Parathyroid adenoma (tissue), 2 donors: ENCODE results near the gene SH3D19.

Experiments
- H2AFZ ChIP-seq: fragments of 300-600 bp; sonication (generic); one replicate; pipeline ENCODE4 v1.7.0; 2017; ENCODE audit warnings: antibody characterized with exemption, mild to moderate bottlenecking
- H3K27ac ChIP-seq: fragments of 300-600 bp; sonication (generic); one replicate; pipeline ENCODE4 v1.7.0; 2017
- H3K27me3 ChIP-seq: fragments of 300-600 bp; sonication (generic); one replicate; pipeline ENCODE4 v1.7.0; 2017; ENCODE audit warnings: low read length; ENCODE audit not compliant: control insufficient read depth, insufficient read depth
- H3K36me3 ChIP-seq: fragments of 300-600 bp; sonication (generic); one replicate; pipeline ENCODE4 v1.7.0; 2017; ENCODE audit warnings: low read length; ENCODE audit not compliant: control insufficient read depth, insufficient read depth
- H3K4me1 ChIP-seq: fragments of 300-600 bp; sonication (generic); one replicate; pipeline ENCODE4 v1.7.0; 2017; ENCODE audit warnings: control low read depth
- H3K4me2 ChIP-seq: fragments of 300-600 bp; sonication (generic); one replicate; pipeline ENCODE4 v1.7.0; 2017; ENCODE audit warnings: low read length
- H3K4me3 ChIP-seq: fragments of 300-600 bp; sonication (generic); one replicate; pipeline ENCODE4 v1.7.0; 2017; ENCODE audit warnings: low read depth, low read length
- H3K79me2 ChIP-seq: fragments of 300-600 bp; sonication (generic); one replicate; pipeline ENCODE4 v1.7.0; 2017; ENCODE audit warnings: control low read depth
- H3K9ac ChIP-seq: fragments of 300-600 bp; sonication (generic); one replicate; pipeline ENCODE4 v1.7.0; 2017; ENCODE audit warnings: mild to moderate bottlenecking
- H3K9me3 ChIP-seq: fragments of 300-600 bp; sonication (generic); one replicate; pipeline ENCODE4 v1.7.0; 2017; ENCODE audit warnings: low read length; ENCODE audit not compliant: control insufficient read depth
- TF ChIP-seq, protein P1 (sequence below): fragments of 300-600 bp; sonication (generic); IDR thresholded peaks from one replicate; pipeline ENCODE4 v1.7.0; 2017; ENCODE audit warnings: antibody characterized with exemption, mild to moderate bottlenecking
- donor health status: primary hyperparathyroidism.

SH3D19 gene

DNA sequence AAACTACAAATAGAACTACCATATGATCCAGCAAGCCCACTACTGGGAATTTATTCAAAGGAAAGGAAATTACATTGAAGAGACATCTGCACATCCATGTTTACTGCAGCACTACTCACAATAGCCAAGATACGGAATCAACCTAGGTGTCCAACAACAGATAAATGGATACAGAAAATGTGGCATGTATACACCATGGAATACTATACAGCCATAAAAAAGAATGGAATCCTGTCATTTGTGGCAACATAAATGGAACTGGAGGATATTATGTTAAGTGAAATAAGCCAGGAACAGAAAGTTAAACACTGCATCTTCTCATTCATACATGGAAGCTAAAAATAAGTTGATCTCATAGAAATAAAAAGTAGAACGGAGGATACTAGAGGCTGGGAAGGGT is 167.9 kb downstream of the SH3D19 start:
- H3K36me3 ChIP-seq, result no peaks in the 10 kb centered on the region
- no peaks in the 10 kb centered on the region for H3K9me3 ChIP-seq
- H3K4me1 ChIP-seq, result no peaks in the 10 kb centered on the region
- no peaks in the 10 kb centered on the region for H3K79me2 ChIP-seq
- TF ChIP-seq, protein P1, sequence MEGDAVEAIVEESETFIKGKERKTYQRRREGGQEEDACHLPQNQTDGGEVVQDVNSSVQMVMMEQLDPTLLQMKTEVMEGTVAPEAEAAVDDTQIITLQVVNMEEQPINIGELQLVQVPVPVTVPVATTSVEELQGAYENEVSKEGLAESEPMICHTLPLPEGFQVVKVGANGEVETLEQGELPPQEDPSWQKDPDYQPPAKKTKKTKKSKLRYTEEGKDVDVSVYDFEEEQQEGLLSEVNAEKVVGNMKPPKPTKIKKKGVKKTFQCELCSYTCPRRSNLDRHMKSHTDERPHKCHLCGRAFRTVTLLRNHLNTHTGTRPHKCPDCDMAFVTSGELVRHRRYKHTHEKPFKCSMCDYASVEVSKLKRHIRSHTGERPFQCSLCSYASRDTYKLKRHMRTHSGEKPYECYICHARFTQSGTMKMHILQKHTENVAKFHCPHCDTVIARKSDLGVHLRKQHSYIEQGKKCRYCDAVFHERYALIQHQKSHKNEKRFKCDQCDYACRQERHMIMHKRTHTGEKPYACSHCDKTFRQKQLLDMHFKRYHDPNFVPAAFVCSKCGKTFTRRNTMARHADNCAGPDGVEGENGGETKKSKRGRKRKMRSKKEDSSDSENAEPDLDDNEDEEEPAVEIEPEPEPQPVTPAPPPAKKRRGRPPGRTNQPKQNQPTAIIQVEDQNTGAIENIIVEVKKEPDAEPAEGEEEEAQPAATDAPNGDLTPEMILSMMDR, result no peak
- H3K4me3 ChIP-seq, result no peak overlapping the region
- no peaks in the 10 kb centered on the region for H3K27me3 ChIP-seq
- H3K4me2 ChIP-seq, result no peak overlapping the region
- H2AFZ ChIP-seq, result no peak overlapping the region
- no peak overlapping the region for H3K27ac ChIP-seq
- H3K9ac ChIP-seq, result no peak overlapping the region

DNA sequence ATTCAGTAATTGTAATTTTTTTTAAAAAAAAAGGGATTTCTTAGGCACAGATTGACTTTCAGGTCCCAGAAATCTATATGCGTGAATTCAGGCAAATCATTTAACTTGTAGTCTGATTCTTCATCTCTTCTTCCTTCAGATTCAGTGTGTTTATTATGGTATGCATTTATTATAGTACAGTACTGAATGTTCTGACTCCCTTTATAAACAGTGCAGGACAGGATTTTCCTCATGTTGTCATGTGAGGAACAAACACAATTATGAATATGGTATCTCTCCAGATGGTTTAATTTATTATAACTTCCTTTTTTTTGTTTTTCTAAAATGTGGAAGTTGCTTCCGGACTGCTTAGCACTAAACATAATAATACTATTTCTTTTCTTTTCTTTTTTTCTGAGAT is 171.8 kb downstream of the SH3D19 start:
- Histone ChIP-seq H3K9me3 (no peaks in the 10 kb centered on the region), H3K4me3 (no peak overlapping the region), H3K27me3 (no peaks in the 10 kb centered on the region), H2AFZ (no peak overlapping the region), H3K36me3 (no peaks in the 10 kb centered on the region), H3K27ac (no peak overlapping the region), H3K4me2 (no peak overlapping the region), H3K9ac (no peak overlapping the region), H3K79me2 (no peaks in the 10 kb centered on the region), H3K4me1 (no peaks in the 10 kb centered on the region)
- TF ChIP-seq, protein P1, result no peak

DNA sequence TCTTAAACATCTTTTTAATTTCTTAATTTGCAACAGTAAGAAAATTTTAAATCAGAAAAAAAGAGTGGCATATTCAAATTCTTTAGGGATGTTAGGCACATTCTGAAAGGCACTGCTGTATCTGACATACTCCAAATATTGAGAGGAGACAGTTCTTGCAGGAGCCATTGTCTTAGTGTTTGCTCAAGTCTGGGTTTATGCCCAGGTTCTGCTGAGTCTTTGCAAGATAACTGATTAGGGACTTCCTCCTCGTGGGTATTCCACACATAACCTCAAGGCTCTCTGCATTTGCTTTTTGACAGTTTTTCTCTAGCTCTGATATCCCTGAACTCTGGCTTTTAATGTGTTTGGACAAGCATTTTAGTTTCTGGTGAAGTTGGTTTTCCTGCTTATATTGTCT is 173.4 kb downstream of the SH3D19 start:
- H3K4me2 ChIP-seq, result no peak overlapping the region
- no peaks in the 10 kb centered on the region for H3K27me3 ChIP-seq
- no peak overlapping the region for H3K4me3 ChIP-seq
- H3K9me3 ChIP-seq, result no peaks in the 10 kb centered on the region
- H3K9ac ChIP-seq, result no peak overlapping the region
- H3K79me2 ChIP-seq, result no peaks in the 10 kb centered on the region
- no peak overlapping the region for H2AFZ ChIP-seq
- TF ChIP-seq, protein P1, result no peak
- H3K36me3 ChIP-seq, result no peaks in the 10 kb centered on the region
- H3K4me1 ChIP-seq, result no peaks in the 10 kb centered on the region
- H3K27ac ChIP-seq, result no peak overlapping the region

DNA sequence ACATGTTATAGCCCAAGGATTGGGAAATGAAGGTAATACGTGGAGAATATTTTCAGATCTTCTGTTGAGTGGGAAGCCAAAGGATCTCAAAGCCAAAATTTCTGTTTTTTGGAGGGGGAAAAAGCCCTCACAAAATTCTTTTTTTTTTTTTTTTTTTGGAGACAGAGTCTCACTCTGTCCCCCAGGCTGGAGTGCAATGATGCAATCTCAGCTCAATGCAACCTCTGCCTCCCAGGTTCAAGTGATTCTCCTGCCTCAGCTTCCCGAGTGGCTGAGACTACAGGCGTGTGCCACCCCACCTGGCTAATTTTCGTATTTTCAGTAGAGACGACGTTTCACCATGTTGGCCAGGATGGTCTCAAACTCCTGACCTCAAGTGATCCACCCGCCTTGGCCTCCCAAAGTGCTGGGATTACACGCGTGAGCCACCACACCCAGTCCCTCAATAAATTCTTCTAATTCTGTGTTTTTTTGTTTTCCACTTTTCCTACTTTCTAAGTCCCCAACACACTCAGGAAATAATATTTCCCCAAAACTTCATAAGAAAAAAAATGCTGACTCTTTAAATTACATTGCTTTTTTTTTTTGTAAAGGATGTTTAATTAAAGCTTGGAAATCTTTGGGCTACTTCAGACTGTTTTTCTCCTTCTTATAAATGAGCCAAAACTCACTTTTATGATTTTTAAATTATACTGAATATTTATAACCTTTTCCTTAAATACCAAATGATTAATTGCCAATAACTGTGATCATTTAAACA is 174.4 kb downstream of the SH3D19 start:
- no peaks in the 10 kb centered on the region for H3K36me3 ChIP-seq

More for the DNA sequence above, 174.4 kb downstream of the SH3D19 start:
- Histone ChIP-seq H3K4me3 (no peak overlapping the region), H3K27me3 (no peaks in the 10 kb centered on the region), H3K4me1 (no peaks in the 10 kb centered on the region), H3K27ac (no peak overlapping the region), H3K4me2 (no peak overlapping the region), H3K79me2 (no peaks in the 10 kb centered on the region), H3K9ac (no peak overlapping the region), H3K9me3 (no peaks in the 10 kb centered on the region), H2AFZ (no peak overlapping the region)
- TF ChIP-seq, protein P1, result no peak
